Psoas muscle (tissue), 8 donors: ENCODE results near the gene KIF3A. TPM values are rescaled to one million over a fixed set of nuclear protein-coding genes. Genes with fewer than 3 reads are reported as not detected.

ENCODE experiments used
- ATAC-seq, 4 donors: fragments of 200-7000 bp; cut with Tn5 transposase; one replicate each; pipeline ENCODE4 v1.9.1; 2020; ENCODE audit warnings: moderate library complexity in 3 of 4, mild to moderate bottlenecking in 2 of 4
- DNase-seq, 2 donors: peaks; one replicate each; pipeline ENCODE4 v3.0.0-alpha.2; 2020
- H3K27ac ChIP-seq: fragments of 200-600 bp; one replicate; pipeline ENCODE4 v1.8.0; 2022
- H3K27me3 ChIP-seq, 3 donors: fragments of 200-600 bp in 1 of 3; one replicate each; pipeline versions ENCODE4 v1.6.1 to v1.8.0; 2013 to 2022; ENCODE audit warnings: low read length in 2 of 3, mild to moderate bottlenecking in 2 of 3, moderate library complexity in 1 of 3; ENCODE audit not compliant: insufficient read depth in 3 of 3
- H3K36me3 ChIP-seq, 2 donors: fragments of 200-600 bp in 1 of 2; one replicate each; pipeline versions ENCODE4 v1.6.1 to v1.8.0; 2013 to 2022; ENCODE audit warnings: low read depth in 1 of 2, mild to moderate bottlenecking in 1 of 2, moderate library complexity in 1 of 2; ENCODE audit not compliant: insufficient read depth in 1 of 2
- H3K4me1 ChIP-seq: fragments of 200-600 bp; one replicate; pipeline ENCODE4 v1.8.0; 2022
- H3K4me3 ChIP-seq: fragments of 200-600 bp; one replicate; pipeline ENCODE4 v1.8.0; 2022; ENCODE audit warnings: mild to moderate bottlenecking
- H3K9me3 ChIP-seq: fragments of 200-600 bp; one replicate; pipeline ENCODE4 v1.8.0; 2022
- CTCF ChIP-seq: fragments of 200-600 bp; IDR thresholded peaks from one replicate; pipeline ENCODE4 v1.8.0; 2022; ENCODE audit warnings: antibody characterized with exemption
- WGBS, 3 donors: extraction: QIAGEN DNeasy Blood & Tissue Kit; methylation state at CpG; one replicate each; pipeline versions ENCODE4 v1.1.6 to v1.1.7; 2013; 5-methylcytosine and 5-hydroxymethylcytosine counted together
- intact Hi-C, 2 donors: fragments of 100-400 bp; cut with DNase I; formaldehyde crosslinking; loops; one replicate each; pipeline versions ENCODE4 v1.11.0 to v1.14.2; 2022
- polyA plus RNA-seq, 3 donors: library from polyadenylated mRNA; stranded (reverse); fragments of 200-250 nt; gene quantifications; one replicate each; pipeline ENCODE4 v1.2.3, GENCODE V29; 2013
- total RNA-seq, 4 donors: library from RNA; stranded (reverse); fragmentation: NEBNext Ultra II Directional in 2 of 4; extraction: Animal tissue kit (Norgen Biotek cat#: 25700) in 2 of 4; gene quantifications; one replicate each; pipeline versions ENCODE4 v1.2.1 to v1.2.4, GENCODE V29; 2021 to 2023
- donor health status: healthy with polysubstance abuse.
- donor health status: DM: no; HTN: no; CAD: no; lungs with moderate emphysema.
- donor health status: Bipolar disorder and iron deficiency.
- donor health status: healthy.
- donor health status: DM: yes; HTN: yes; CAD: no.
- donor health status: DM: no; HTN: no; CAD: no.
- donor health status: DM: no; HTN: no; CAD: no.
- donor health status: DM: yes; HTN: yes; CAD: no.

KIF3A gene
- total and polyA plus RNA-seq, 7 donors, result 2.5 to 8.0 (median 4.3) TPM

- ATAC-seq (no peak), DNase-seq (no peak)
- H3K36me3 ChIP-seq, result no peaks in the 10 kb centered on the region
- no peaks in the 10 kb centered on the region for H3K9me3 ChIP-seq
- no peak overlapping the region for H3K4me3 ChIP-seq
- H3K4me1 ChIP-seq, result no peaks in the 10 kb centered on the region
- intact Hi-C loops, result no loop called here
- no peak for TF ChIP-seq CTCF
- H3K27me3 ChIP-seq, result peaks cover 0 to 2% (median 0%) of the 10 kb centered on the region in 3 donors
- 85 to 94% (median 94%) methylated on average over 8 of the region's 8 CpGs for WGBS, 3 donors
- no peak overlapping the region for H3K27ac ChIP-seq
Observed at GRCh38 chr5:132680780-132681475, 56.4 kb downstream of the KIF3A start.

- ATAC-seq (no peak), DNase-seq (no peak)
- peaks cover 0 to 2% (median 0%) of the 10 kb centered on the region in 3 donors for H3K27me3 ChIP-seq
- no peaks in the 10 kb centered on the region for H3K36me3 ChIP-seq
- no peak for TF ChIP-seq CTCF
- intact Hi-C loops, result no loop called here
- no peak overlapping the region for H3K4me3 ChIP-seq
- no peaks in the 10 kb centered on the region for H3K4me1 ChIP-seq
- H3K27ac ChIP-seq, result no peak overlapping the region
- H3K9me3 ChIP-seq, result no peaks in the 10 kb centered on the region
- 93 to 96% (median 94%) methylated on average over 15 of the region's 15 CpGs for WGBS, 3 donors
Observed at GRCh38 chr5:132679717-132680380, 57.5 kb downstream of the KIF3A start.

- no peaks in the 10 kb centered on the region for H3K36me3 ChIP-seq
- H3K27me3 ChIP-seq, result peaks cover 0 to 2% (median 0%) of the 10 kb centered on the region in 3 donors
- no peak for TF ChIP-seq CTCF
- DNase-seq (no peak), ATAC-seq (no peak)
- WGBS, 3 donors, result 83 to 89% (median 85%) methylated on average over 7 of the region's 7 CpGs
- H3K4me1 ChIP-seq, result no peaks in the 10 kb centered on the region
- H3K27ac ChIP-seq, result no peak overlapping the region
- no peaks in the 10 kb centered on the region for H3K9me3 ChIP-seq
- H3K4me3 ChIP-seq, result no peak overlapping the region
- intact Hi-C loops, result no loop called here
Observed at GRCh38 chr5:132679166-132679565, 58.2 kb downstream of the KIF3A start.

GRCh38 chr5:132678735-132679134 lies 58.6 kb downstream of the KIF3A start:
- Histone ChIP-seq H3K27me3 (peaks cover 0 to 2% (median 0%) of the 10 kb centered on the region in 3 donors), H3K4me1 (no peaks in the 10 kb centered on the region), H3K27ac (no peak overlapping the region), H3K9me3 (no peaks in the 10 kb centered on the region), H3K4me3 (no peak overlapping the region), H3K36me3 (no peaks in the 10 kb centered on the region)
- ATAC-seq (no peak), DNase-seq (no peak)
- TF ChIP-seq CTCF, result no peak
- 67 to 82% (median 79%) methylated on average over 1 of the region's 1 CpG for WGBS, 3 donors
- intact Hi-C loops, result no loop called here
